ENCODE measurements around the gene BAIAP3.

Gene BAIAP3

GRCh38 chr16:1299012-1299867 is 34.2 kb upstream of the BAIAP3 start:
- no peak for DNase-seq (ENCODE audit: low spot score)

GRCh38 chr16:1299868-1300203 is 33.6 kb upstream of the BAIAP3 start:
- no peak for DNase-seq (ENCODE audit: low spot score)

GRCh38 chr16:1300664-1301476 is 32.6 kb upstream of the BAIAP3 start:
- no peak for DNase-seq (ENCODE audit: low spot score)

GRCh38 chr16:1301562-1301961 is 31.9 kb upstream of the BAIAP3 start:
- DNase-seq (ENCODE audit: low spot score) = no peak

- no peak for DNase-seq (ENCODE audit: low spot score)
These were observed 27.6 kb upstream of the BAIAP3 start for GRCh38 chr16:1305823-1306222.

GRCh38 chr16:1306334-1306733 is 27.1 kb upstream of the BAIAP3 start:
- no peak for DNase-seq (ENCODE audit: low spot score)

GRCh38 chr16:1308036-1308976 is 25.1 kb upstream of the BAIAP3 start:
- DNase-seq (ENCODE audit: low spot score) = no peak

GRCh38 chr16:1308977-1309885 is 24.2 kb upstream of the BAIAP3 start, which contains the start of gene UBE2I:
UBE2I (plus strand) TSS chr16:1309636; CDS start chr16:1314031, 4,395 bp downstream.
- DNase-seq (ENCODE audit: low spot score) = peak; percentile 98

- DNase-seq (ENCODE audit: low spot score) = no peak
These were observed 23.3 kb upstream of the BAIAP3 start for GRCh38 chr16:1309888-1310831.

GRCh38 chr16:1310832-1311200 is 22.6 kb upstream of the BAIAP3 start:
- DNase-seq (ENCODE audit: low spot score) = no peak

GRCh38 chr16:1311212-1311737 is 22.2 kb upstream of the BAIAP3 start:
- no peak for DNase-seq (ENCODE audit: low spot score)

GRCh38 chr16:1311738-1312466 is 21.5 kb upstream of the BAIAP3 start:
- DNase-seq (ENCODE audit: low spot score) = no peak

GRCh38 chr16:1312467-1312816 is 21.0 kb upstream of the BAIAP3 start:
- DNase-seq (ENCODE audit: low spot score) = no peak

GRCh38 chr16:1312903-1313302 is 20.5 kb upstream of the BAIAP3 start:
- DNase-seq (ENCODE audit: low spot score) = no peak

GRCh38 chr16:1313721-1314369 is 19.6 kb upstream of the BAIAP3 start:
- no peak for DNase-seq (ENCODE audit: low spot score)

GRCh38 chr16:1314399-1315068 is 18.9 kb upstream of the BAIAP3 start:
- no peak for DNase-seq (ENCODE audit: low spot score)

GRCh38 chr16:1315081-1316032 is 18.1 kb upstream of the BAIAP3 start:
- no peak for DNase-seq (ENCODE audit: low spot score)

Measured in putamen (tissue), 1 donor.